ENCODE data around the gene TRIM46. TPM values are rescaled to one million over a fixed set of nuclear protein-coding genes. Genes with fewer than 3 reads are reported as not detected.
A peak's percentile ranks its signal among the peaks of the same experiment; 100 is the strongest.
"Not testable (repeated sequence)": the region's sequence is repeated elsewhere in the genome, so short reads cannot be mapped to it uniquely, and the experiment has no call there.

The TRIM46 gene
- total RNA-seq, 1 donor from 2014 or later = 1.2 TPM

DNA sequence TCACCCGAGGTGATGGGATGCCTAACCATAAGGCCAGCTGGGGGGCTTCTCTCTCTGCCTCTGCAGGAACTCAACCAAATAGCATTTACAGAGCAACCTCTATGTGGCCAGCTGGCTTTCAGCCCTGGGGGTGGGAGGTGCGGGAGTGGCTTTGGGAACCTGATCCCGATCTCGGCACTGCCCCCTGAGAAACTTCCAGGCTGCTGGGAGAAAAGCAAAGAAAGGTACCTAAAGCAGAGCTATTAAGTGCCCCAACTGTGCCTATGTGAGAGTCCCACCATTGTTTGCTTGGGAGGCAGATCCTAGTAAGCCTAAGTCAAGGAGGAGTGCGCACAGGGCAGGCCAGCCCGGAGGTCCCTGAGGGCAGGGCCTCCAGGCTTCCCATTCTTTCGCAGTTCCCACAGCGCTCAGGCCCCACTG lies 7.6 kb upstream of the TRIM46 start:
- no peak overlapping the region for H3K4me3 Mint-ChIP-seq
- ChIA-PET CTCF (interaction anchor here (0.9 to 6.4 kb wide), 5 partner anchors 30 to 122 kb away, joined by 3 to 145 read pairs (median 19); partner anchors contain the start of gene SLC50A1), POLR2A (interaction anchor here (0.6 to 4.5 kb wide), 9 partner anchors 12 to 103 kb away, joined by 3 to 92 read pairs (median 7); partner anchors contain the start of genes DPM3, EFNA4 and SLC50A1)
- no peak overlapping the region for H3K27ac Mint-ChIP-seq
- ATAC-seq (ENCODE audit: low read depth) (no peak), DNase-seq (no peak)
- no peaks in the 10 kb centered on the region for H3K27me3 Mint-ChIP-seq
- H3K36me3 Mint-ChIP-seq (ENCODE audit: low read depth) = peaks cover 16% of the 10 kb centered on the region
- TF ChIP-seq, protein P1, sequence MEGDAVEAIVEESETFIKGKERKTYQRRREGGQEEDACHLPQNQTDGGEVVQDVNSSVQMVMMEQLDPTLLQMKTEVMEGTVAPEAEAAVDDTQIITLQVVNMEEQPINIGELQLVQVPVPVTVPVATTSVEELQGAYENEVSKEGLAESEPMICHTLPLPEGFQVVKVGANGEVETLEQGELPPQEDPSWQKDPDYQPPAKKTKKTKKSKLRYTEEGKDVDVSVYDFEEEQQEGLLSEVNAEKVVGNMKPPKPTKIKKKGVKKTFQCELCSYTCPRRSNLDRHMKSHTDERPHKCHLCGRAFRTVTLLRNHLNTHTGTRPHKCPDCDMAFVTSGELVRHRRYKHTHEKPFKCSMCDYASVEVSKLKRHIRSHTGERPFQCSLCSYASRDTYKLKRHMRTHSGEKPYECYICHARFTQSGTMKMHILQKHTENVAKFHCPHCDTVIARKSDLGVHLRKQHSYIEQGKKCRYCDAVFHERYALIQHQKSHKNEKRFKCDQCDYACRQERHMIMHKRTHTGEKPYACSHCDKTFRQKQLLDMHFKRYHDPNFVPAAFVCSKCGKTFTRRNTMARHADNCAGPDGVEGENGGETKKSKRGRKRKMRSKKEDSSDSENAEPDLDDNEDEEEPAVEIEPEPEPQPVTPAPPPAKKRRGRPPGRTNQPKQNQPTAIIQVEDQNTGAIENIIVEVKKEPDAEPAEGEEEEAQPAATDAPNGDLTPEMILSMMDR (IDR thresholded peaks at IDR 0.05) = no peak
- intact Hi-C loops (cut with micrococcal nuclease) = no loop called here
- H3K4me1 Mint-ChIP-seq = peaks cover 18% of the 10 kb centered on the region
- no peaks in the 10 kb centered on the region for H3K9me3 Mint-ChIP-seq

DNA sequence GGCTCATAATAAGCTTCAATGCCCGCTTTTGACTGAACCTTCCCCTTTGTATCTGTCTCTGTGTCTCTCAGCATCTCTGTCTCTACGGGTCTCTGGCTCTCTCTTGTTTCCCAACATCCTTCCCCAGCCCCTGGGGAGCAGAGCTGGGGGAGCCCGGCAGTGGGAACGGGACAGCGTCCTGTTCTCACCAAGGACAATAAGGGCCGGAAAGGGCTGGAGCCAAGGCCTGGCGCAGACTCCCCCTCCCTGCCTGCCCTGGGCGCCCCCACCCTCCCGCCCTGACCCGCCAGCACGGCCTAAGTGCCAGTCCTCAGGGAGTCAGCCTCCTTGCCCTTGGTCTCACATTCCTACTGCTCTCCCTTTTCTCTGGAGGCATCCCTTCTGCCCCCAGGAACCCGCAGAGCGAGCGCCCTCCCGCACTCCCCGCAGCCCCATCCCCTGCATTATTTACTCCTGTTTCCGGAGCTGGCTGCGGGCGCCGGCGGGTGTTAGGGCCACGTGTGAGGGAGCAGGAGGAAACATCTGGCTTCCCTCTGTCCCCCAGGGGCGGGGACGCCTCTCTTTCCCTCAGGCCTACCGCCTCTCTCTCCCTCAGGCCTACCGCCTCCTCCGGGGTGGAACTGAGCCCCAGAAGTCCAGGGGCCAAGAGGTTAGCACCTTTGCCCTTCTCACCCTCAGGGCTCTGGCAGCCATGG lies 7.0 kb upstream of the TRIM46 start:
- no peaks in the 10 kb centered on the region for H3K9me3 Mint-ChIP-seq
- CTCF ChIA-PET = interaction anchor here (0.8 to 6.4 kb wide), 16 partner anchors 13 to 123 kb away, joined by 3 to 145 read pairs (median 5); partner anchors contain the start of genes EFNA4 and SLC50A1
- H3K36me3 Mint-ChIP-seq (ENCODE audit: low read depth) = peaks cover 16% of the 10 kb centered on the region
- POLR2A ChIA-PET = interaction anchor here (0.6 to 4.5 kb wide), 16 partner anchors 12 to 105 kb away, joined by 3 to 92 read pairs (median 6); partner anchors contain the start of genes DPM3, EFNA4 and SLC50A1
- TF ChIP-seq, protein P1 (IDR thresholded peaks at IDR 0.05) = no peak
- intact Hi-C loops (cut with micrococcal nuclease) = loop anchor here (1.0 kb wide), 7 partner anchors 16 to 121 kb away; partner anchors contain the start of genes DPM3, EFNA4 and SLC50A1
- ATAC-seq (ENCODE audit: low read depth) (peak; percentile 8), DNase-seq (no peak)
- H3K4me3 Mint-ChIP-seq = peak overlapping the region; percentile 80
- H3K4me1 Mint-ChIP-seq = peaks cover 18% of the 10 kb centered on the region
- peak overlapping the region; percentile 37 for H3K27ac Mint-ChIP-seq
- no peaks in the 10 kb centered on the region for H3K27me3 Mint-ChIP-seq

DNA sequence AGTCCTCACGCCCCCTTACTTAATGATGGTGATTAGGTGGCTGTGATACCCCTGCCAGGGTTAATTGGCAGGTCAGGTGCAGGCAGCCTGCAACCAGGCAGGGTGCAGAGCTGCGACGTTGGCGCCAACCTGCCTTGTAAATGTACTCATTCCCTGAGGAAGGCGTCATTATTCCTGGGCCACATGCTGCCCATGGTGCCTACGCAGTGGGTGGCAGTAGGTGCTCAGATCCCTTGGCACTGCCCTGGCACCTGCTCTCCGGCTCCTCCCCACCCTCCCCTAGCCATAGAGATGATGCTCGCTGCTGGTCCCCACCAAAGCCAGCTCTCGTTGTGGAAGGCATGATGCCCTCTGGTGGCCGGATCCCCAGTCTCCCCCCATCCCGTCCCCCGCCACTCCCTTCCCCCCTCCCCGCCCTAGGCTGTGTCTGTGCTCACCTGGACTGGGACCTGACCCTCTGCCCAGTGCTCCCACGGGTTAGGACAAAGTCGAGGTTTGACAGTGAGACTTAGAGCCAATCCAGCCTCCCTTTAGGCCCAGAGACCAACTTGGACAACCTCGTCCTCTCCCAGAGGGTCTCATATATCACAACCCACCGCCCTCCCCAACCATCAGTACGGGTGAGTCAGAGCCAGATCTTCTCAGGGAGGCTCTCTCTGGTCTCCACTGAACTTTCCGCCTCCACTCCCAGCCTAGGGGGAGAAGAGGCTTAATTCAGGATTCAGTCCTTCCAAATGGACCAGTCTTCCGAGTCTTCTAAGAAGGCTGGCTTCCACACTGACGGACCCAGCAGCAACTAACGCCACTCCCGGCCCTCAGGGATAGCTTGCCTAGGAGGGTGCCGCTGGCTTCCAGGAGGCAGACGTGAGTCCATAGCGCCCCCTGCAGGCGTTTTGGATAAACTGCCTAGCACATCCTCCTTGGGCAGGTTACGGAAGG lies 6.2 kb upstream of the TRIM46 start:
- POLR2A ChIA-PET = interaction anchor here (0.5 to 4.5 kb wide), 20 partner anchors 13 to 106 kb away, joined by 3 to 92 read pairs (median 6); partner anchors contain the start of genes DPM3, EFNA4 and SLC50A1
- Mint-ChIP-seq H3K9me3 (no peaks in the 10 kb centered on the region), H3K4me1 (peaks cover 25% of the 10 kb centered on the region), H3K4me3 (peak overlapping the region; percentile 80), H3K27me3 (no peaks in the 10 kb centered on the region), H3K27ac (peak overlapping the region; percentile 72), H3K36me3 (ENCODE audit: low read depth) (peaks cover 17% of the 10 kb centered on the region)
- ATAC-seq (ENCODE audit: low read depth) = peak; percentile 82
- intact Hi-C loops (cut with micrococcal nuclease) = loop anchor here (1.0 kb wide), 8 partner anchors 17 to 122 kb away; partner anchors contain the start of genes DPM3, EFNA4 and SLC50A1
- CTCF ChIA-PET = interaction anchor here (0.6 to 6.4 kb wide), 28 partner anchors 10 to 603 kb away, joined by 3 to 145 read pairs (median 4); partner anchors contain the start of genes ADAM15, DPM3, EFNA4 and SLC50A1
- peak; percentile 80 for DNase-seq
- TF ChIP-seq, protein P1 (IDR thresholded peaks at IDR 0.05) = no peak

DNA sequence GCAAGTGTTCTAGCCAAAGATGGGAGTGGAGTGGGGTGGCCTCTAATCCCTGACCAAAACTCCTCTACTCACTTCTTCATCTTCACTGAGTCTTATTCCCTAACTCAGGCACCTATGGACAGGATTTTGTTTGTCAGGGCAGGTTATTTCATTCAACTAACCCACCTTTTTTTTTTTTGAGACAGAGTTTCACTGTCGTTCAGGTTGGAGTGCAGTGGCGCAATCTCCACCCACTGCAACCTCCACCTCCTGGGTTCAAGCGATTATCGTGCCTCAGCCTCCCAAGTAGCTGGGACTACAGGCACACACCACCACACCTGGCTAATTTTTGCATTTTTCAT lies 5.6 kb upstream of the TRIM46 start:
- peaks cover 22% of the 10 kb centered on the region for H3K36me3 Mint-ChIP-seq (ENCODE audit: low read depth)
- H3K4me1 Mint-ChIP-seq = peaks cover 28% of the 10 kb centered on the region
- DNase-seq; H3K27ac Mint-ChIP-seq; ATAC-seq (ENCODE audit: low read depth); H3K9me3 Mint-ChIP-seq; H3K27me3 Mint-ChIP-seq: not testable (repeated sequence)
- peak overlapping the region; percentile 80 for H3K4me3 Mint-ChIP-seq
- CTCF ChIA-PET = interaction anchor here (0.6 to 6.4 kb wide), 21 partner anchors 14 to 604 kb away, joined by 3 to 145 read pairs (median 4); partner anchors contain the start of genes ADAM15, DPM3 and SLC50A1
- intact Hi-C loops (cut with micrococcal nuclease) = loop anchor here (1.0 kb wide), 1 partner anchor 56 kb away; no protein-coding TSS in a partner anchor
- POLR2A ChIA-PET = interaction anchor here (1.1 to 4.5 kb wide), 8 partner anchors 18 to 83 kb away, joined by 3 to 92 read pairs (median 6); partner anchors contain the start of gene SLC50A1
